NCI-H187 treated with DMSO at 0.1 percent for 48 hours (cell line): ENCODE results near the gene NMRK1.

Source experiments
- DNase-seq: peaks from one replicate; lab custom pipeline; 2025; lab: John Stamatoyannopoulos, UW

NMRK1 gene

GRCh38 chr9:75087824-75088645, at the start of gene NMRK1, which contains the start of gene OSTF1:
Gene NMRK1, minus strand, starts transcription at chr9:75088155. Its CDS starts 5,040 bp downstream, at chr9:75083115.
Gene OSTF1, plus strand, starts transcription at chr9:75088514. Its CDS starts 179 bp downstream, at chr9:75088693.
- DNase-seq = peak; percentile 29

DNA sequence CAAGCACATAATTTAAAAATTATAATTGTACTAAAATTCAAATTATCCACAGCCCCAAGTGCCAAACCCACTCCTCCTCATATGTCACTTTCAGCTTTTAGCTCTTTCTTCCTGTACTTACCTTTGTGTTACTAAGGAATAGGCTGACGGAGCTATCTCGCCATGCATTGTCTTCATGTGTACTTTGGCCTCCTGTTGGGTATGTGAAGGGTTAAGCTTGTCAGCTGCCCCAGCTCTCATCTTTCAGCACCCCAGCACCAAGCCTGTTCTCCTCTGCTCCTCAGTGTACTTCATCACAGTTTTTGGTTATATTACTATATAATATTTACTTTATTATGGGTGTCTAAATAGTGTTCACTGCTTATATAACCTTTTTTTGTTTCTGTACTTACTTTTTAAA, 46.5 kb upstream of the NMRK1 start:
- no peak for DNase-seq

- DNase-seq = no peak
Measured at GRCh38 chr9:75133396-75133795, 45.4 kb upstream of the NMRK1 start.

GRCh38 chr9:75132244-75132643, 44.3 kb upstream of the NMRK1 start:
- DNase-seq = no peak

DNA sequence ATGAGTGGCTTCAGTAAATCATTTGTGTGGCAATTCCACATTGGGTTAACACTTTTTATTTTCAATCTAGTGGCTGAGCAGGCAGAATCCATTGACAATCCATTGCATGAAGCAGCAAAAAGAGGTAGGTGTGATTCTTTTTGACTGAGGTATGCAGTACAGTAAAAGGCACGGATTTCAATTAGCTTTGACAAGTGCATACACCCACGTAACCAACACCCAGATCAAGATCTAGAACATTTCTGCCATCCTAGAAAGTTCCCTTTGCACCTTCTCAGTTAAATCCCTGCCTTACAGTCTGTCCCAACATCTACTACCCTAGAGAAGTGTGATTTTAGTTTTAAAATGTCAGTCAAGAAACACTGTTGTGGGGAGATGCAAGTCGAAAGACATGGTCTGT, 43.7 kb upstream of the NMRK1 start:
- no peak for DNase-seq

DNA sequence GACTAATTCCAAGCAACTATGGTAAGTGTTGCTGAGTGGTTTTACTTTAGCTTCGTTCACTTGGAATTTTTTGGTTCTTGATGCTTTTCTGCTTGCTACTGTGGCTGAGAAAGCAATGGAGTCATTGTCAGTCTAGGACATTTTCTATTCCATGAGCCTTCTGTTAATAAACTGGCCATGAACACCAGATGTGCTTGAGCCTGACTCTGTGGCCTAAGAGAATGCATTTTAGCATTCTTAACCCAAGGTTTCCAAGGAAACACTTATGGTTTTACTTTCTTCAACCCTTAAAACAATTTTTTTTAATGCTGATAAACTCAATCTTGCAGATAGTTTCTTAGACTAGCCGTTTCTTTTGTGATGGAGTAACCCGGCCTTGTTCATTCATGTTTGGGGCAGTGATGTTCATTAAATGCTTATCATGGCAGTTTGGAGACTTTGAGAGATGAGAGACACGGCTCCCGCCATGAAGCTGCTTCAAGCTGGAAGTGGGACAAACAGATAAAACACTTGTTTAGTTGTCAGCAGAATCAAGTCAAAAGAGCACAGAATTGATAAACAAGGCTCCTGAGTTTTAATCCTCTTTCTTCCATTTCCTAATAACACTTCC, 42.8 kb upstream of the NMRK1 start:
- no peak for DNase-seq

DNA sequence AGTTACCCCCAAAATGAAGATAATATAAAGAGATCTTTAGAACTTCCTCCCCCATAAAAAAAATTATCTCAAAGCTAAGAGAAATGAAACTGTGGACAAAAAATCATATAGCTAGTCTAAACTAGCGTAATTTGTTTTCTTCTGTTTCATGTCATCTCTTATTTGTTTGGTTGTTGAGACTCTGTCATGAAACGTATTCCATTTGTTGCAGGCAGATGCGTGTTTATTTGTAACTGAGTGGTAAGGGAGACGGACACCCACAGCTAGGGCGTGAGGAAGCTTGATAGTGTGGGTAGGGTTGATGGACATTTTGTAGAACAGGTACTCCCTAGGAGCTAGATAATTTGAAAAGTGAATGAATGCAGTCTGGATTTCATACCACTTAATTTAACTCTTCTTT, 42.2 kb upstream of the NMRK1 start:
- no peak for DNase-seq

- no peak for DNase-seq
Measured at GRCh38 chr9:75128535-75128934, 40.6 kb upstream of the NMRK1 start.

DNA sequence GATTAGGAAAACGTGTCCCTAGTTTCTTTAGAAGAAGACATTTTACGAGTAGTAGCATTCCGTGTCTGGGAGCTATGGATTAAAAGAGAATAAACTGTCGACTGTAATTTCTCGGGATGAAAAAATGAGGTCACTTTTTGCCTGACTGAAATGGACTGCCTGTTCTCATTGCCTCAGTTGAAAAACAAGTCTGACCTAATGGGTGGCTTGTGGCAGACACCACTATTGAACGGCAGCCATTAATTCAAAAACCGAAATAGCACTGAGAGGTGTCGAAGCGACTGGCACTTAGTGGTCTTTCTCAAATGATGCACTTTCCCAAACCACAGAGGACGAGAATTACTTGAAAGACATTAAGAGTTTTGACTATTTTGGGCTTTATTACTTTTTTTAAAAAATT, 35.7 kb upstream of the NMRK1 start:
- no peak for DNase-seq

DNA sequence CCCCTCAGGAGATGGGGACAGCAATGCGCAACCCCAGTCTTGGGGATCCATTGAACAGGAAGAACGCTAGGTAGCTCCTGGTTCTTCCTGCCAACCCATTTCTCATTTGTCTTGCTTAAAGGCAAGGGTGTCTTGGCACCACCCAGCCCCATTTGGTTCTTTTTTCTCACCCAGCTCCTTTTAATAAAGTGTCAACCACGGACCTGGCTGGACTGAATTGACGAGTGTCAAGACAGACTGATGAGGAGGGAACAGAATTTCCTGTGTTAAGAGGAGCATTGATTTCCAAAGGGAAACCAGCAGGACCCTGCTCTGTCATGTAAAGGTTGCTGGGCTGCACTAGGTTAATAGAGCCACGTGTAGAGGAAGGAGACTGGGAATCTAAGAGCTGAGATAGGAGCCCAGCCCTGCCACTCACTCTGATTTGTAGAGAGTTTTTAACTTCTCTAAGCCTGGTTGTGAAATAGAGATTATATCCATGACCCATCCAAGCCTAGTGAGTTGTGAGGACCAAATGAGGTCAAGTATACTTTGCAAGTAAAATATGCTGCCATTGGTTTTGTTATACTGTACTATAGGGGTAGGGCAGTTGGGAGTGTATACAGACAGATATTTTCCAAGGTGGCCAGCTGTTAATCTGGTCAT, 34.1 kb upstream of the NMRK1 start:
- no peak for DNase-seq

GRCh38 chr9:75120686-75121085, 32.7 kb upstream of the NMRK1 start:
- DNase-seq = no peak

GRCh38 chr9:75117564-75117963, 29.6 kb upstream of the NMRK1 start:
- no peak for DNase-seq

DNA sequence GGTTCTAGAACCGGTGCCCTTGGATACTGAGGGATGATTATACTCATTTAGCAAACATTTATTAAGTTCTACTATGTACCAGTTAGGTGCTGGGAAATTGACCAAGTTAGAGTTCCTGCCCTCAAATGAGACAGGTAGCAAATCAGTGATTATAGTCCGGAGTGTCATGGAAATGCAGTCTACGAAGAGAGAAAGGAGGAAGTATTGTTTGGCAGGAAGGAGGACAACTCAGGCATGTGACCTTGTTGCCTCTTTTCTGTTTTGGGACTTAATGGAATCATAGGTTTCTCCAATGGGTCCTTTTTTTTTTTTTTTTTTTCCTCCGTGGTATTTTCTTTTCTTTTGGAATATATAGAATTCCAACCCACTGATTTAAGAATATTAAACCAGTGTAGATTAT, 28.4 kb upstream of the NMRK1 start:
- DNase-seq = no peak

- no peak for DNase-seq
Measured at GRCh38 chr9:75112789-75113188, 24.8 kb upstream of the NMRK1 start.

- DNase-seq = peak; percentile 5
Measured at GRCh38 chr9:75111019-75111622, 23.2 kb upstream of the NMRK1 start.

DNA sequence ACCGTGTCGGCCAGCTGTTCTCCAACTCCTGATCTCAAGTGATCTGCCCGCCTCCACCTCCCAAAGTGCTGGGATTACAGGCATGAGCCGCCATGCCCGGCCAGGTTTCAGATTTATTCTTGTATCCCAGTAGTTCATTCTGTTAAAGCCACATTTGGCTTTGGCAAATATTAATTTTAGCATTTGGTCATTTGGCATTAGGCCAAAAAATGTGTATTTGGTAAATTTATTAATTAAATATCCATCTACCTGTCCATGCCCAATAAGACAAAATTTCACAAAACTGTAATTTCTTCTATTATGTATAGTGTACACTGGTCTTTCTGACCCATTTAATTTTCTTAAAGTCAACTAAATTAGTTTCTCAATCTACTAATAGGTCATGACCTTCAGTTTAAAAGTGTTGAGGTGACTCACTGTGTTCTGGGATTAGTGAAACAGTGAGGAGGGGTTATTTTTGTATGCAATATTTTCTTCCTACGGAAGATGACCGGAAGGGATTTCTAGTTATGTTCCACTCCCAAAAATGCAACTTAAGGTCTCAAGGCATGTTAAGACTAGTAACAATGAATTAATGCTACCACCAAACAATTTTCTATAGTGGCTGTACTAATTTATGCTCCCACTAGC, 21.4 kb upstream of the NMRK1 start:
- no peak for DNase-seq

- DNase-seq = no peak
Measured at GRCh38 chr9:75108571-75108970, 20.6 kb upstream of the NMRK1 start.

GRCh38 chr9:75106857-75107256, 18.9 kb upstream of the NMRK1 start:
- no peak for DNase-seq

DNA sequence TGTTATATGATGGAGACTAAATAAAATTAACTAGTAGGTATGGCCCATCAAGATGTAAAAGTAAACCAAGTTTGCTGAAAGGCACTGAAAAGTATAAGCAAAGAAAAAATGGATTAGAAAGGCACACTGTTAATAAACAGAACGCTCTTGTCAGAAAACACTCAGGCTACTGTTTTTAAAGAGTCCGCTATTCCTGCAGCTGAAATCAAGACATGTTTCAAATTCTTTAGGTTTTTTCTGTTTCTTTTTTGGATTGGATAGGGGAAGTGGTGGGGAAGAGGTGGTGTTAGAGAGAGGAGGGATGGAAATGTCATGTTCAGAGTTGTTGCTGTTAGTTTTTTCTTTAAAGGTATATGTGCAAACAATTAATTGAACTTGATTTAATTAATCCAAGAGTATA, 17.9 kb upstream of the NMRK1 start:
- no peak for DNase-seq

GRCh38 chr9:75105019-75105540, 17.1 kb upstream of the NMRK1 start:
- DNase-seq = no peak

DNA sequence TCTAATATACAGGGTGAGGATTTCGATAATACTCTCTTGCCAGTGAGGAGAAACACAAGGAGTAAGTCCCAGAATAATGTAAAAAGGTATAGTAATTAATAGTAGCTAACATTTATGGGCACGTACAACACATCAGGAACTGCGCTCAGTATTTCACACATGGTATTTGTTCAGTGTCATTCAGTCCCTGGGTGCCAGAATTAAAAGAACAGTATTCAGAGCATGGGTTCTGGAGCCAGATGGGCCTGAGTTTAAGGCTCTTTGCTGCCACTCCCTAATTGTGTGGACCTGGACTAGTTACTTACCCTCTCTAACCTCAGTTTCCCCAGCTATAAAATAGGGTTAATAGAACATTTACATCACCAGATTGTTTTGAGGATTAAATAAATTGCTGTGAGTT, 16.7 kb upstream of the NMRK1 start:
- DNase-seq = no peak

DNA sequence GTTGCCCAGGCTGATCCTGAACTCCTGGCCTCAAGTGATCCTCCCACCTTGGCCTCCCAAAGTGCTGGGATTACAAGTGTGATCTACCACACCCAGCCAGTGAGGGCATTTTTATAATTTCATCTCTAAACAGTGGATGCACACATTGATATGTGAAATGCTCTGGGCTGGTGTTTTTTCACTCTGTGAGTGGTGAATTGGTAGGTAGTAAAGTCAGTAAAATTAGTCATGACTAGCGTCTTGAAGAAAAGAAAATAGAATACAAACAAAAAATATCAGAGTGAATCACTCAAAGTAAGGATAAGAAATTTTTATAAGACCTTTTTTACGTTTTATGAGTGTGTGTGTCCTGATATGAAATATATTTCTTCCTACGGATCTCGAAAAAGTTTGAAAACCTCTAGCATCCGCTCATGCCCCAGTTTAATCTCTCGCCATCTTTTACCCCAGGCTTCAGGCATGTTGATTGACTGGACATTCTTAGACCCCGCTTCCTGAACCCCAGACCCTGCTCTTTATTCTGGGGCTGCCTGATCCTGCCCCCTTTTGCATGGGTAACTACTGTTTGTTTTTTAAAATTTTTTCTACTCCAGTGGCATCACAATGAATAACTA, 14.3 kb upstream of the NMRK1 start:
- no peak for DNase-seq
